SJSA1 (cell line): ENCODE results near the gene SMIM1. TPM values are rescaled to one million over a fixed set of nuclear protein-coding genes. Genes with fewer than 3 reads are reported as not detected.
"Not testable (repeated sequence)": the region's sequence is repeated elsewhere in the genome, so short reads cannot be mapped to it uniquely, and the experiment has no call there.

ENCODE experiments used
- DNase-seq, 2 experiments: peaks; one replicate each; pipeline ENCODE4 v3.0.0-alpha.2; 2015 to 2020; ENCODE audit warnings: low spot score in 2 of 2, low read depth in 1 of 2
- H3K27ac ChIP-seq: fragments of 250-450 bp; sonication (Bioruptor Pico); 2 replicates; pipeline ENCODE4 v1.5.1; 2020; ENCODE audit warnings: mild to moderate bottlenecking, moderate library complexity
- H3K27me3 ChIP-seq: fragments of 250-450 bp; sonication (Bioruptor Pico); replicated peaks from 2 replicates; pipeline ENCODE4 v1.5.1; 2020; ENCODE audit warnings: mild to moderate bottlenecking, moderate library complexity
- H3K36me3 ChIP-seq: fragments of 250-450 bp; sonication (Bioruptor Pico); 2 replicates; pipeline ENCODE4 v1.5.1; 2020; ENCODE audit warnings: mild to moderate bottlenecking
- H3K4me1 ChIP-seq: fragments of 250-450 bp; sonication (Bioruptor Pico); replicated peaks from 2 replicates; pipeline ENCODE4 v1.6.1; 2021; ENCODE audit warnings: mild to moderate bottlenecking
- H3K4me3 ChIP-seq: fragments of 250-450 bp; sonication (Bioruptor Pico); 2 replicates; pipeline ENCODE4 v1.5.1; 2020; ENCODE audit warnings: mild to moderate bottlenecking
- H3K9me3 ChIP-seq: fragments of 250-450 bp; sonication (Bioruptor Pico); replicated peaks from 2 replicates; pipeline ENCODE4 v1.5.1; 2020; ENCODE audit warnings: mild to moderate bottlenecking
- total RNA-seq: library from RNA; depleted of rRNA; stranded (reverse); fragments of >200 nt; shearing (Covaris generic); gene quantifications from 2 replicates; pipeline ENCODE4 v1.2.3, GENCODE V29; 2014; rRNA removed

Gene SMIM1
- total RNA-seq, result not detected in 2 replicates

- Histone ChIP-seq H3K27me3 (peaks cover 7% of the 10 kb centered on the region), H3K27ac (no peak within 1 kb of the TSS), H3K4me1 (peaks cover 13% of the 10 kb centered on the region), H3K4me3 (peak within 1 kb of the TSS; percentile 37), H3K9me3 (no peaks in the 10 kb centered on the region), H3K36me3 (no peaks in the 10 kb centered on the region)
- no peak for DNase-seq
Measured at GRCh38 chr1:3772715-3773571, at the start of gene SMIM1. Gene SMIM1, plus strand, starts transcription at chr1:3772749. Its CDS starts 2,625 bp downstream, at chr1:3775374.

- no peak overlapping the region for H3K4me3 ChIP-seq
- no peak for DNase-seq
- H3K36me3 ChIP-seq, result no peaks in the 10 kb centered on the region
- H3K27me3 ChIP-seq, result no peaks in the 10 kb centered on the region
- H3K4me1 ChIP-seq, result no peaks in the 10 kb centered on the region
- H3K9me3 ChIP-seq, result no peaks in the 10 kb centered on the region
- no peak overlapping the region for H3K27ac ChIP-seq
Measured at GRCh38 chr1:3722846-3723245, 49.7 kb upstream of the SMIM1 start.

DNA sequence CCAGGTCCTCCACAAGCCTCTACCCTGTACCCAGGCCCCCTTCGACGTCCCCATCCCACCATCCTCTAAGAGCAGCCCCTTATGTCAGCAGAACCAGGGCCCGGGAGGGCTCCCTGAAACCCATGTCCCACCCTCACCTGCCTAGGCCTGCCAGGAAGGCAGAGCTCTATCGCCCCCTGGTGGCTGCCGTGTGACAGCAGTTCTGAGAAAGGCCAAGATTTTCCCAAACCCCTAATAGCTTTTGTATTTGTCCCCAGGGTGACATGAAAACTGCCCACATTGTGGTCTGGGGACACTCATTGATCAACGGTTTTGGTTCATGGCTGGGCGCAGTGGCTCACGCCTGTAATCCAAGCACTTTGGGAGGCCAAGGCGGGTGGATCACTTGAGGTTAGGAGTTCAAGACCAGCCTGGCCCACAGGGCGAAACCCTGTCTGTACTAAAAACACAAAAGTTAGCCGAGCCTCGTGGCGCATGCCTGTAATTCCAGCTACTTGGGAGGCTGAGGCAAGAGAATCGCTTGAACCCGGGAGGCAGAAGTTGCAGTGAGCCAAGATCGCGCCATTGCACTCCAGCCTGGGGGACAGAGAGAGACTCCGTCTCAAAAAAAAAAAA lies 48.0 kb upstream of the SMIM1 start:
- H3K4me3 ChIP-seq, H3K27ac ChIP-seq, H3K4me1 ChIP-seq, H3K36me3 ChIP-seq, H3K27me3 ChIP-seq, H3K9me3 ChIP-seq: not testable (repeated sequence)
- DNase-seq, result peak; percentile 35 to 72

DNA sequence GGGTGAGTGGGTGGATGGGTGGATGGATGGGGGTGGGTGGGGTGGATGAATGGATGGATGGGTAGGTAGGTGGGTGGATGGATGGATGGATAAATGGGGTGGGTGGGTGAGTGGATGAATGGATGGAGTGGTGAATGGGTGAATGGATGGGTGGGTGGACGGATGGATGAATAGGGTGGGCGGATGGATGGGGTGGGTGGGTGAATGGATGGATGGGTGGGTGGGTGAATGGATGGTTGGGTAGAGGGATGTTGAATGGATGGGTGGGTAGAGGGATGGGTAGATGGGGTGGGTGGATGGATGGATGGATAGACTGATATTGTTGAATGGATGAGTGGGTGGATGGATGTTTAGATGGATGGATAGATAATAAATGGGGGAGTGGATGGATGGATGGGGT lies 47.2 kb upstream of the SMIM1 start:
- H3K27ac ChIP-seq, result no peak overlapping the region
- no peaks in the 10 kb centered on the region for H3K4me1 ChIP-seq
- DNase-seq, result no peak
- no peaks in the 10 kb centered on the region for H3K27me3 ChIP-seq
- H3K4me3 ChIP-seq, result no peak overlapping the region
- H3K36me3 ChIP-seq, result no peaks in the 10 kb centered on the region
- no peaks in the 10 kb centered on the region for H3K9me3 ChIP-seq

- Histone ChIP-seq H3K27me3 (no peaks in the 10 kb centered on the region), H3K9me3 (no peaks in the 10 kb centered on the region), H3K36me3 (no peaks in the 10 kb centered on the region), H3K4me1 (no peaks in the 10 kb centered on the region), H3K27ac (no peak overlapping the region), H3K4me3 (no peak overlapping the region)
- DNase-seq, result no peak
Measured at GRCh38 chr1:3727042-3727824, 45.3 kb upstream of the SMIM1 start.

- H3K27me3 ChIP-seq, result no peaks in the 10 kb centered on the region
Measured at GRCh38 chr1:3727825-3728776, 44.4 kb upstream of the SMIM1 start.

GRCh38 chr1:3729594-3730542 lies 42.7 kb upstream of the SMIM1 start:
- H3K27ac ChIP-seq, result no peak overlapping the region
- H3K4me1 ChIP-seq, result no peaks in the 10 kb centered on the region
- no peak for DNase-seq

More at GRCh38 chr1:3727825-3728776, 44.4 kb upstream of the SMIM1 start:
- H3K4me3 ChIP-seq, result no peak overlapping the region
- H3K4me1 ChIP-seq, result no peaks in the 10 kb centered on the region
- no peak for DNase-seq
- no peak overlapping the region for H3K27ac ChIP-seq
- H3K9me3 ChIP-seq, result no peaks in the 10 kb centered on the region
- H3K36me3 ChIP-seq, result no peaks in the 10 kb centered on the region

DNA sequence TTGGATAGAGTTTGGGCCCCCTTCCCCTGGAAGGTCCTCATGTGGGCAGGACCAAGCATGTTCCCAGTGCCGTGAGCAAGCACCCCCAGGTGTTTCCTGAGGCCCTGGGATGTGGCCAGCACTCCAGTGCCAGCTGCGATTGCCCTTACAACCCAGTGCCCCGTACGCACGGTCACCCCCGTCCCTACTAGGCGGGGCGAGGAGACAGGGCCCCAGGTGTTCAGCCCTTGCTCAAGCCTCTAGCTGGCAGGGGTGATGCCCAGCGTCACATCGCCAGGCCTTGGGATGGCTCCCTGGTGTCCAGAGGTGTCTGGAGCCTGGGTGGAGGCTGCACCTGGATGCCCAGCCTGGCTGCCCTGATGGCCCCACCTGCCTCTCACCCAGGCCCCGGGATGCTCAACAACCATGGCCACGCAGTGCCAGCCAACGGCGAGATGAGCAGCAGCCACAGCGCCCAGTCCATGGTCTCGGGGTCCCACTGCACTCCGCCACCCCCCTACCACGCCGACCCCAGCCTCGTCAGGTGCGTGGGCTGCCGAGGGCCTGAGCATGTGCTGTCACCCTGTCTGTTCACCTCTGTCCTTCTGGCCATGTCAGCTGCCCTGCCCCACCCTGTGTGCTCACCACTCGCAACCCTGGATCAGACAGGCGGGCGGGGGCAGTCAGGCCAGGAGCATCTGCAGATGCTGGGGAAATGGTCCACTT lies 41.9 kb upstream of the SMIM1 start:
- no peak overlapping the region for H3K27ac ChIP-seq
- H3K27me3 ChIP-seq, result no peaks in the 10 kb centered on the region
- H3K4me1 ChIP-seq, result no peaks in the 10 kb centered on the region
- no peaks in the 10 kb centered on the region for H3K36me3 ChIP-seq
- no peak for DNase-seq
- no peaks in the 10 kb centered on the region for H3K9me3 ChIP-seq
- no peak overlapping the region for H3K4me3 ChIP-seq

More at GRCh38 chr1:3729594-3730542, 42.7 kb upstream of the SMIM1 start:
- Histone ChIP-seq H3K36me3 (no peaks in the 10 kb centered on the region), H3K4me3 (no peak overlapping the region), H3K9me3 (no peaks in the 10 kb centered on the region), H3K27me3 (no peaks in the 10 kb centered on the region)

DNA sequence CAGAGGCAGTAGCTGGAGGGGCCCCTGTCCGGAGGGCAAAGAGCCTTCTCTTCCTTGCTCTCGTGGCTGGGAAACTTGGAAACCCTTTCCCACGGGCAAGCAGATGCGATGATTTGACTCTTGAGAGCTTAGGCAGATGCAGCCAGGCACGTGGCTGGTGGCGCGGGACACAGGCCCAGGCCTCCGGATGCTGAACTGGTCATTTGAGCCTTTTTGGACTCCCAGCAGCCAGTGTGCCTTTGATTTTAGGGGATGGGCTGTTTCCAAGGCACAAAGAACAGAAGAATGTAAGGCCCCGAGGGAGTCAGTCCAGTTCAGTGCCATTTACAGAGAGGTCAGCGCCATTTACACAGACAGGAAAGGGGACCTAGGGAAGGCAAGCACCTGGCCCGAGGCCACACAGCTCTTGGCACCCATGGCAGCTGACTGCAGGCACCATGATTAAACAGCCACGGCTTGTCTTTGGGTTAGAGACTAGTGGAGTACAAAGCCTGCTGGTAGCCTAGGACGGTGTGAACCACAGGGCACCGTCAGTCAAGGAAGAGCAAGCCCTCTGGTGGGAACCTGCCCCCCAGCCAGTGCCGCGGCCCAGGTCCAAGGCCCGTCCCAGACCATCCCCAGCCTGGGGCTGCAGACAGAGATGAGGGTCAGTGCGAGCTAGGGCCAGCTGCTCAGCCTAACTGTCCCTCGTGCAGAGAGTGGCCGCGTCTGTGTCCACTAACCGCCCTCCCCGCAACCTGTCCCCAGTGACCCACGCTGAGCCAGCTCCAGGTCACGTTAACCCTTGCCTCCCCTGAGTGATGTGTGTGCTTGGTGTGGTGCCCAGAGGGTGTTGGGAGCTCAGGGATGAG lies 40.7 kb upstream of the SMIM1 start:
- DNase-seq, result no peak
- Histone ChIP-seq H3K36me3 (no peaks in the 10 kb centered on the region), H3K4me3 (no peak overlapping the region), H3K4me1 (no peaks in the 10 kb centered on the region), H3K9me3 (no peaks in the 10 kb centered on the region), H3K27me3 (no peaks in the 10 kb centered on the region), H3K27ac (no peak overlapping the region)

- Histone ChIP-seq H3K27ac (no peak overlapping the region), H3K9me3 (no peaks in the 10 kb centered on the region), H3K4me1 (no peaks in the 10 kb centered on the region), H3K4me3 (no peak overlapping the region), H3K36me3 (no peaks in the 10 kb centered on the region), H3K27me3 (no peaks in the 10 kb centered on the region)
- DNase-seq, result no peak
Measured at GRCh38 chr1:3732434-3733093, 40.0 kb upstream of the SMIM1 start.
